ENCODE results near the gene NME9.

The NME9 gene

DNA sequence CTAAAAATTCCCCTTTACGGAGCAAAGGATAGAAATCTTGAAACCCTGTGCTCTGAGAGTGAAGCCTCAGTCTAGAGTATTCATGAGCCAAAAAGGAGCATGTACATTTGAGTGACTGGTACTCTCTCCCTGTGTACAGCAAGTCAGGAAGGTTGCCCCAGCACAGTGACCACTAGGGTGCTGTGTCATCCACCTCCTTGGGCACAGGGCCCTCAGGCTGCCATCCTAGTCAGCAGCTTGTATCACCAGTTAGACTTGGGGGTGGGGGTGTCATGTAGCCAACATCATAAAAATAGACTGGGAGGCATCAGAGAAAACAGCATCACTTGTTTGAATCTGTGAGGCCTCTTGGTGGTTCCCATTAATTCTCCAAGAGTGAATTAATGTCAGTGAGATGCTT is 12.0 kb downstream of the NME9 start:
- no peak overlapping the region for H3K4me3 ChIP-seq (ENCODE audit: low read depth, low read length)
- TF ChIP-seq CTCF (IDR thresholded peaks at IDR 0.05; ENCODE audit: low read depth, low read length), result no peak

DNA sequence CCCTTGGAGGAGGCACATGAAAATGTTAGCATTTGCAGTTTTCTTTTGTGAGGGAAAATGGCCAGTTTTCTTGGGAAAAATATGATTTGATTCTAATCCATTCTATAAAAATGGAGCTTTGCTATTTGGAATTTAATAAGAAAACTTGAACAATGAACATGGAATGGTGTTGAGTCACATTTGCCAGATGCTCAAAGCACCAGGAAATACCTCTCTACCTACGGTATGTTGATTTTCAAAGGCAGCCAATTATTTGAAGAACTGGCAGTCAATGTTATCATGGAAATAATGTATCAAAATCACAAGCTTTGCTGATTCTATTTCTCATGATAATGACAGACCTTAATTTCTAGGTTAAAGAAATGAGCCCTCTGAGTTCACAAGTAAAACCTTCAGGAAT is 14.9 kb downstream of the NME9 start:
- no peak overlapping the region for H3K4me3 ChIP-seq (ENCODE audit: low read depth, low read length)
- TF ChIP-seq CTCF (IDR thresholded peaks at IDR 0.05; ENCODE audit: low read depth, low read length), result no peak

DNA sequence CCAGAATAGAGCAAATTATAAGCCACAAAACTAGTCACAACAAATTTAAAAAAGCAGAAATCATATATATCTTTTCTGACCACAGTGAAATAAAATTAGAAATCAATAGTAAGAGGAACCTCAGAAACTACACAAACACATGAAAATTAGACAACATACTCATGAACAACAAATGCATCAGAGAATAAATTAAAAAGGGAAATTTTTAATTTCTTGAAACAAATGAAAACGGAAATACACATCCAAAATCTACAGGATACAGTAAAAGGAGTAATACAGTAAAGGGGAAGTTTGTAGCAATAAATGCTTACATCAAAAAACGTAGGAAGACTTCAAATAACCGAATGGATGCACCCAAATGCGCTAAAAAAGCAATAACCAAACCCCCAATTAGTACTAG is 19.2 kb downstream of the NME9 start:
- no peak for TF ChIP-seq CTCF (IDR thresholded peaks at IDR 0.05; ENCODE audit: low read depth, low read length)
- no peak overlapping the region for H3K4me3 ChIP-seq (ENCODE audit: low read depth, low read length)

- no peak for TF ChIP-seq CTCF (IDR thresholded peaks at IDR 0.05; ENCODE audit: low read depth, low read length)
Observed at GRCh38 chr3:138308783-138309182, 20.9 kb downstream of the NME9 start.

DNA sequence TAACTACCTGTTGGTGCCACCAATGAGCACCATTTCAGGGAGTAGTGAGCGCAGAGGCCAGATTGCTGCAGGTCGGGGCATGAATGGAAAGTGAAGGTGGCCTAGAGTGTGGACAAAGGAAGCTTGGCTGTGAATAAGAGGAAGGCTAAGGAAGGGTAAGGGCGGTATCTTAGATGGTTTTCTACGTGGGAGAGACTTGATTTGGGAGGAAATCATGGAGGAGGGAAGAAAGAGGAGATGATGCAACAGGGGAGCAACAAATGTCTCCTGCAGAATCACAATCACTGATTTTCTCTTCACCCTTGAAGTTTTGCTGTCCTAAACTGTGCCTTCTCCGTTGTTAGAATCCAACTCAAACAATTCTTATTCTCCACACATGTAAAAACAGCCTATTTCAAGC is 21.8 kb downstream of the NME9 start:
- H3K4me3 ChIP-seq (ENCODE audit: low read depth, low read length), result no peak overlapping the region
- TF ChIP-seq CTCF (IDR thresholded peaks at IDR 0.05; ENCODE audit: low read depth, low read length), result no peak

More at GRCh38 chr3:138308783-138309182, 20.9 kb downstream of the NME9 start:
- H3K4me3 ChIP-seq (ENCODE audit: low read depth, low read length), result no peak overlapping the region

DNA sequence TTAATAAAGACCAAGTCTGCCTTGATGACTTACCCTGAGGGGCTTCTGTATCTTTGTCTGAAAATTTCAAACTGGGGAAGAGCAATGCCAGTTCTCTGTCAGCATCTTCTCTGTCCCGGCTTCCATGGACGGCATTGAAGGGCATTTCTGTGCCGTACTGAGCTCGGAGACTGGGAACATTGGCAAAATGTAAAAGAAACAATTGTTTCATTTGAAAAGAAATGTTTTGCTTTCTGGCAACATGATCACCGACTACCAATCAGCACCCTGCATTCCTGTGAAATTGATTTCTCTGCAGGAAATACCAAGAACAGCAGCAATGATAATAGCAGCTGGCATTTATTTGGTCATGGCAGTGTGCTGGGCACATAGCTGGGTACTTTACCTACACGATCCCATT is 26.2 kb downstream of the NME9 start:
- no peak overlapping the region for H3K4me3 ChIP-seq (ENCODE audit: low read depth, low read length)
- no peak for TF ChIP-seq CTCF (IDR thresholded peaks at IDR 0.05; ENCODE audit: low read depth, low read length)

DNA sequence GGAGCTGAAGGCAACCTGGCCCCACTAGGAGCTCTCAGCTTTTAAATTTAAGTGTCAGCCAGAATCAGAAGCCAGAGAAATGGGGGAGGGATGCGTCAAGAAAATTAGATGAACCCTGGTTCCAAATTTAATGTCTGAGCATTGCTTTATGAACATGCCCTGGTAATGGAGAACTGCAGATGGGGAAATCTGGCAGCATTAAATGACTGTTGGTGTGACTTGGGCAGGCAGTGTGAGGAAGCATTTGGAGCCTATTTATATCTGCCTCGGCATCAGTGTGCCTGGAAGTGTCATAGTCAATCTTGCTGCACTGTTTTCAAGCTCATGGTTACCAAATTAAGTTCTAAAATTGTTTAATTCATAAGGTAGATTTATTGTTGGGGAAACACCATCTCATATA is 29.0 kb downstream of the NME9 start:
- TF ChIP-seq CTCF (IDR thresholded peaks at IDR 0.05; ENCODE audit: low read depth, low read length), result no peak
- no peak overlapping the region for H3K4me3 ChIP-seq (ENCODE audit: low read depth, low read length)
